HG03108 (cell line): ENCODE results near the gene TTYH2.

Experiments used
- ATAC-seq: cut with Tn5 transposase; IDR thresholded peaks from one replicate; pipeline ENCODE4 v1.9.1; 2021; ENCODE audit warnings: moderate library complexity; ENCODE audit not compliant: unreplicated experiment

TTYH2 gene

GRCh38 chr17:74192950-74193781, 20.2 kb upstream of the TTYH2 start:
- no peak for ATAC-seq

- ATAC-seq, result no peak
Observed at GRCh38 chr17:74194682-74195081, 18.7 kb upstream of the TTYH2 start.

GRCh38 chr17:74196541-74197317, 16.6 kb upstream of the TTYH2 start:
- ATAC-seq, result no peak

GRCh38 chr17:74197801-74198200, 15.6 kb upstream of the TTYH2 start:
- no peak for ATAC-seq

GRCh38 chr17:74198694-74199093, 14.7 kb upstream of the TTYH2 start:
- no peak for ATAC-seq

- ATAC-seq, result no peak
Observed at GRCh38 chr17:74199306-74200092, 13.9 kb upstream of the TTYH2 start.

GRCh38 chr17:74200112-74200511, 13.3 kb upstream of the TTYH2 start:
- ATAC-seq, result no peak

- ATAC-seq, result no peak
Observed at GRCh38 chr17:74201250-74201649, 12.1 kb upstream of the TTYH2 start.

GRCh38 chr17:74201948-74202347, 11.4 kb upstream of the TTYH2 start:
- no peak for ATAC-seq

- ATAC-seq, result no peak
Observed at GRCh38 chr17:74202938-74203337, 10.4 kb upstream of the TTYH2 start.

GRCh38 chr17:74203439-74204240, 9.7 kb upstream of the TTYH2 start, which contains the start of gene RPL38:
Gene RPL38, plus strand, starts transcription at chr17:74203678. Its CDS starts 278 bp downstream, at chr17:74203956.
- peak; percentile 61 for ATAC-seq

GRCh38 chr17:74204474-74204873, 8.9 kb upstream of the TTYH2 start:
- no peak for ATAC-seq

GRCh38 chr17:74205274-74205673, 8.1 kb upstream of the TTYH2 start:
- ATAC-seq, result no peak

- ATAC-seq, result no peak
Observed at GRCh38 chr17:74206332-74206818, 7.0 kb upstream of the TTYH2 start.

- ATAC-seq, result no peak
Observed at GRCh38 chr17:74210191-74211140, 2.9 kb upstream of the TTYH2 start.

- no peak for ATAC-seq
Observed at GRCh38 chr17:74211141-74211911, 2.0 kb upstream of the TTYH2 start.

- no peak for ATAC-seq
Observed at GRCh38 chr17:74211912-74212208, 1.5 kb upstream of the TTYH2 start.

- ATAC-seq, result no peak
Observed at GRCh38 chr17:74212209-74212912, 1.0 kb upstream of the TTYH2 start.
